Thymus (tissue), 11 donors: Measurements from ENCODE around the gene AK3. TPM values are rescaled to one million over a fixed set of nuclear protein-coding genes. Genes with fewer than 3 reads are reported as not detected.

Experiments used
- DNase-seq, 9 donors: peaks; one replicate each; pipeline ENCODE4 v3.0.0-alpha.2; 2013; ENCODE audit warnings: low spot score in 9 of 9, low read depth in 6 of 9, missing footprints in 1 of 9
- H3K27ac ChIP-seq, 2 donors: one replicate each; pipeline ENCODE4 v1.5.1; 2013; ENCODE audit warnings: control low read depth in 1 of 2, low read depth in 1 of 2, low read length in 1 of 2, mild to moderate bottlenecking in 1 of 2, moderate library complexity in 1 of 2
- H3K27me3 ChIP-seq, 2 donors: one replicate each; pipeline ENCODE4 v1.5.1; 2013; ENCODE audit warnings: low read length in 1 of 2; ENCODE audit not compliant: control insufficient read depth in 2 of 2, insufficient read depth in 1 of 2
- H3K36me3 ChIP-seq, 2 donors: one replicate each; pipeline ENCODE4 v1.5.1; 2013; ENCODE audit warnings: low read length in 1 of 2, mild to moderate bottlenecking in 1 of 2, moderate library complexity in 1 of 2; ENCODE audit not compliant: control insufficient read depth in 2 of 2, insufficient read depth in 2 of 2
- H3K4me1 ChIP-seq, 2 donors: one replicate each; pipeline ENCODE4 v1.5.1; 2013; ENCODE audit warnings: low read length in 2 of 2; ENCODE audit not compliant: control insufficient read depth in 2 of 2, insufficient read depth in 2 of 2
- H3K4me3 ChIP-seq, 2 donors: one replicate each; pipeline ENCODE4 v1.5.1; 2013; ENCODE audit warnings: low read length in 2 of 2, control low read depth in 1 of 2, mild to moderate bottlenecking in 1 of 2
- H3K9me3 ChIP-seq, 2 donors: one replicate each; pipeline ENCODE4 v1.5.1; 2013; ENCODE audit warnings: low read length in 1 of 2, mild to moderate bottlenecking in 1 of 2; ENCODE audit not compliant: control insufficient read depth in 2 of 2, insufficient read depth in 1 of 2
- WGBS: extraction: QIAGEN DNeasy Blood & Tissue Kit; methylation state at CpG from one replicate; pipeline ENCODE4 v1.1.7; 2013; 5-methylcytosine and 5-hydroxymethylcytosine counted together
- polyA plus RNA-seq: library from polyadenylated mRNA; stranded (reverse); fragments of 200-250 nt; gene quantifications from one replicate; pipeline ENCODE4 v1.2.3, GENCODE V29; 2013
- total RNA-seq: library from RNA; stranded (reverse); fragments of 120-200 nt; gene quantifications from one replicate; pipeline ENCODE4 v1.2.4, GENCODE V29; 2013
- donor health status: healthy.

AK3 gene
- total and polyA plus RNA-seq, 2 donors: 25.1 to 85.7 TPM

DNA sequence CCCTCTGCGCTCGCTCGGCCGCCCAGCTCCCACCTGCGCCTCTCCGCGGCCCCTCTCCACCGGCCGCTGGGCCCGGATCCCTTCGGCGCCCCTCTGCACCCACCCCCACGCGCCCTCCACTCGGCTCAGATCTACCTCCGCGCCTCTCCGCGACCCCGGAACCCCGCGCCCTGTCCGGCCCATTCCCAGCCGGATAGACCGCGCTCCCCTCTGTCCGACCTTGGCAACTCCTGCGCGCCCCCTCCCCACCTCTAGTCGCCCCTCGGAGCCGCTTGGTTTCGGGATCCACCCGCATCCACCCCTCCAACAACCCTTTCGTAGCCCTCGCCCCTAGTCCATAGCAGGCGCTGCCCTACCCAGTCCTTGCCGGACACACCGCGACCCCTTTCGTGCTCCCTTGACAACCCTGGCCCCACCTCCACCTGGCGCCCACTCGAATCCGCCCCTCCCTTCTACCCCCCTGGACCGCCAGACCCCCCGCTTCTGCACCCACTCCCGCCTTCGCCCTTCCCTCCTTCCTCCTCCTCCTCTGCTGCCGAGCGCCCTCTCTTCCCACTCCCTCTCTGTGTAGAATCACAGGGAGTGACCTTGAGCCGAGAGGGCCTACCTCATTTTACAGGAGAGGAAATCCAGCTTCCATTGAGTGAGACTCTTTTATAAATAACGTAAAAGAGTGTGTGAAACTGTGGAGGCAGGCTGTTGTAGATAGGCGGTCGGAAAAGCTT, 525 bp upstream of the AK3 start:
- H3K27me3 ChIP-seq: no peaks in the 10 kb centered on the region
- peak in 5 of 9 donors; percentile 14 to 51 (median 22) for DNase-seq
- WGBS: 3% methylated on average over 54 of the region's 54 CpGs
- peak overlapping the region; percentile 66 to 94 for H3K4me3 ChIP-seq
- peaks cover 9 to 12% of the 10 kb centered on the region in 2 donors for H3K4me1 ChIP-seq
- no peaks in the 10 kb centered on the region for H3K36me3 ChIP-seq
- H3K9me3 ChIP-seq: no peaks in the 10 kb centered on the region
- peak overlapping the region; percentile 50 to 90 for H3K27ac ChIP-seq

GRCh38 chr9:4740388-4740637, 689 bp downstream of the AK3 start:
- H3K4me3 ChIP-seq: peak overlapping the region; percentile 66 to 94
- H3K36me3 ChIP-seq: no peaks in the 10 kb centered on the region
- peak overlapping the region; percentile 84 to 94 for H3K27ac ChIP-seq
- no peaks in the 10 kb centered on the region for H3K27me3 ChIP-seq
- peak in 3 of 9 donors; percentile 11 to 55 (median 47) for DNase-seq
- H3K4me1 ChIP-seq: peaks cover 9 to 12% of the 10 kb centered on the region in 2 donors
- no peaks in the 10 kb centered on the region for H3K9me3 ChIP-seq
- WGBS: 0% methylated on average over 4 of the region's 4 CpGs

DNA sequence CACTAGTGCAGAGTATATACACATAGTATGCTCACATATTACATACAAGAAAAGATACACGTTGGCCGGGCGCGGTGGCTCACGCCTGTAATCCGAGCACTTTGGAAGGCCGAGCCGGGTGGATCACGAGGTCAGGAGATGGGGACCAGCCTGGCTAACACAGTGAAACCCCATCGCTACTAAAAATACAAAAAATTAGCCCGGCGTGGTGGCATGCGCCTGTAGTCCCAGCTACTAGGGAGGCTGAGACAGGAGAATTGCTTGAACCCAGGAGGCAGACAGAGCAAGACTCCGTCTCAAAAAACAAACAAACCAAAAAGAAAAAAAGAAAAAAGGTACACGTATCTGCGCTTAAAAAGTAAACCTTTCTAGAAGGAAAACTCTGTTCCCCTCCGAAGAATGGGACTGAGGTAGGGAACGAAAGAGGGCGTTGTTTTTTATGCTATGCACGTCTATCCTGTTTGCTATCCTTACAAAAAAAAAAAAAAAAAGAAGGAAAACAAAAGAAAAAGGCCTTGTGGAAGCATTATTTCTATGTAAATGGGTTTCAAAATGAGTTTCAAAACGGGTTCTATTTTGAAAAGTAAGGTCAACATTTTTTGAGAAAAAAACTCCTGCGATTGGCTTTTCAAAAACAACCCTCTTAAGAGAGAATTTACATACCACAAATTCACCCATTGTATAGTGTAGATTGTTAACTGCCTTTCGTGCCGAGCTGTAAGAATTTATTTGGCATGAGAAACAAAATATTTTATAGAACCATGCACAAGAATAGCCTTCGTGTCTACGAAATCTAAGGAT, 1.2 kb downstream of the AK3 start:
- Histone ChIP-seq H3K4me1 (peaks cover 9 to 12% of the 10 kb centered on the region in 2 donors), H3K9me3 (no peaks in the 10 kb centered on the region), H3K27ac (peak overlapping the region in 1 of 2 donors; percentile 84), H3K36me3 (no peaks in the 10 kb centered on the region), H3K4me3 (peak overlapping the region; percentile 66 to 94), H3K27me3 (no peaks in the 10 kb centered on the region)
- WGBS: 68% methylated on average over 26 of the region's 26 CpGs
- no peak for DNase-seq

- no peak for DNase-seq
Measured at GRCh38 chr9:4738866-4739586, 2.0 kb downstream of the AK3 start.

DNA sequence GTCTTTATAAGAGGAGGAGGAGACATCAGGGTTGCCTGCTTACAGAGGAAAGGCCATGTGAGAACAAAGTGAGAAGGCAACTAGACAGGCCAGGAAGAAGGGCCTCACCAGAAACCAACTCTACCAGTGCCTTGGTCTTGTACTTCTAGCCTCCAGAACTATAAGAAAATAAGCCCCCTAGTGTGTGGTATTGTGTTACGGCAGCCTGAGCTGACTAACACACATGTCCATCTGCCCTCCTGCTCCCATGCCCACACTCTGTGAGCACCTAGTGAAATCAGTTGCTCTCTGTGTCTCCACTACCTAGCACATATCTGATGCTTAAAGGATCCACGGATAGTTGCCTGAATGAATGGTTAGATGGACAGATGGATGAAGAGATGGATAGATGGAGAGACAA, 6.9 kb downstream of the AK3 start:
- Histone ChIP-seq H3K4me1 (peaks cover 4% of the 10 kb centered on the region in 2 donors), H3K27me3 (no peaks in the 10 kb centered on the region), H3K4me3 (no peak overlapping the region), H3K27ac (no peak overlapping the region), H3K36me3 (peaks cover 3 to 7% of the 10 kb centered on the region in 2 donors), H3K9me3 (no peaks in the 10 kb centered on the region)
- WGBS: over 99% methylated on average over 2 of the region's 2 CpGs
- DNase-seq: no peak

More at GRCh38 chr9:4738866-4739586, 2.0 kb downstream of the AK3 start:
- peaks cover 9 to 14% of the 10 kb centered on the region in 2 donors for H3K4me1 ChIP-seq
- H3K27ac ChIP-seq: no peak overlapping the region
- H3K27me3 ChIP-seq: no peaks in the 10 kb centered on the region
- H3K36me3 ChIP-seq: no peaks in the 10 kb centered on the region
- 97% methylated on average over 19 of the region's 19 CpGs for WGBS
- H3K4me3 ChIP-seq: peak overlapping the region; percentile 3 to 66
- H3K9me3 ChIP-seq: no peaks in the 10 kb centered on the region

GRCh38 chr9:4732890-4733289, 8.1 kb downstream of the AK3 start:
- Histone ChIP-seq H3K9me3 (no peaks in the 10 kb centered on the region), H3K4me1 (peaks cover 0 to 2% of the 10 kb centered on the region in 2 donors), H3K27ac (no peak overlapping the region), H3K27me3 (no peaks in the 10 kb centered on the region), H3K4me3 (no peak overlapping the region), H3K36me3 (peaks cover 3 to 7% of the 10 kb centered on the region in 2 donors)
- no peak for DNase-seq
- 98% methylated on average over 1 of the region's 1 CpG for WGBS

GRCh38 chr9:4727593-4727992, 13.4 kb downstream of the AK3 start:
- Histone ChIP-seq H3K27ac (no peak overlapping the region), H3K27me3 (no peaks in the 10 kb centered on the region), H3K36me3 (peaks cover 4 to 7% of the 10 kb centered on the region in 2 donors), H3K9me3 (no peaks in the 10 kb centered on the region), H3K4me3 (no peak overlapping the region), H3K4me1 (no peaks in the 10 kb centered on the region)
- WGBS: 98% methylated on average over 1 of the region's 1 CpG
- no peak for DNase-seq

DNA sequence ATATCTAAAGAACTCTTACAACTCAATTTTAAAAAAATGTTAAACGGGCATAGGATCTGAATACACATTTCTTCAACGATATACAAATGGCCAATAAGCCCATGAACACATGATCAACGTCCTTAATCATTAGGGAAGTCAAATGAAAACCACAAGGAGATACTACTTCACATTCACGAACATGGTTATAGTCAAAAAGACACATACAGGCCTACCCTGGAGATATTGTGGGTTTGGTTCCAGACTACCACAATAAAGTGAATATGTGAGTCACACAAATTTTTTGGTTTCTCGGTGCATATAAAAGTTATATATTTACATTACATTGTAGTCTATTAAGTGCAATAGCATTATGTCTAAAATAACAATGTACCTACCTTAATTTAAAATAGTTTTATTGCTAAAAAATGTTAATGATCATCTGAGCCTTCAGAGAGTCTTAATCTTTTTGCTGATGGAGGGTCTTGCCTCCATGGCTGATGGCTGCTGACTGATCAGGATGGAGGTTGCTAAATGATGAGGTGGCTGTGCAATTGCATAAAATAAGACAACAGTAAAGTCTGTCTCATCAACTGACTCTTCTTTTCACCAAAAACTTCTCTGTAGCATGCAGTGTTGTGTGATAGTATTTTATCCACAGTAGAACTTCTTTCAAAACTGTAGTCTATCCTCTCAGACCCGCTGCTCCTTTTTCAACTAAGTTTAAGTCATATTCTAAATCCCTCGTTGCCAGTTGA, 15.1 kb downstream of the AK3 start:
- no peak overlapping the region for H3K4me3 ChIP-seq
- no peaks in the 10 kb centered on the region for H3K27me3 ChIP-seq
- DNase-seq: no peak
- H3K36me3 ChIP-seq: peaks cover 14 to 21% of the 10 kb centered on the region in 2 donors
- no peaks in the 10 kb centered on the region for H3K9me3 ChIP-seq
- H3K27ac ChIP-seq: no peak overlapping the region
- H3K4me1 ChIP-seq: no peaks in the 10 kb centered on the region
- WGBS: 89% methylated on average over 7 of the region's 7 CpGs
